ENCODE measurements around the gene PHLDB1.

PHLDB1 gene

GRCh38 chr11:118622376-118623268, 15.2 kb downstream of the PHLDB1 start:
- DNase-seq = no peak

- DNase-seq = no peak
Observed at GRCh38 chr11:118623269-118623655, 15.8 kb downstream of the PHLDB1 start.

GRCh38 chr11:118625036-118625690, 17.7 kb downstream of the PHLDB1 start:
- DNase-seq = no peak

- DNase-seq = no peak
Observed at GRCh38 chr11:118625976-118626375, 18.6 kb downstream of the PHLDB1 start.

GRCh38 chr11:118627566-118627965, 20.2 kb downstream of the PHLDB1 start:
- no peak for DNase-seq

GRCh38 chr11:118628031-118628430, 20.6 kb downstream of the PHLDB1 start:
- DNase-seq = no peak

GRCh38 chr11:118628432-118628831, 21.0 kb downstream of the PHLDB1 start:
- DNase-seq = no peak

- no peak for DNase-seq
Observed at GRCh38 chr11:118628861-118629549, 21.6 kb downstream of the PHLDB1 start.

GRCh38 chr11:118629761-118630661, 22.6 kb downstream of the PHLDB1 start:
- no peak for DNase-seq

GRCh38 chr11:118631142-118631909, 23.9 kb downstream of the PHLDB1 start:
- DNase-seq = no peak

GRCh38 chr11:118632577-118633318, 25.3 kb downstream of the PHLDB1 start:
- DNase-seq = no peak

GRCh38 chr11:118633319-118633690, 25.9 kb downstream of the PHLDB1 start:
- DNase-seq = no peak

- no peak for DNase-seq
Observed at GRCh38 chr11:118633979-118634378, 26.6 kb downstream of the PHLDB1 start.

GRCh38 chr11:118634431-118635236, 27.2 kb downstream of the PHLDB1 start:
- no peak for DNase-seq

- DNase-seq = no peak
Observed at GRCh38 chr11:118635237-118635591, 27.8 kb downstream of the PHLDB1 start.

- no peak for DNase-seq
Observed at GRCh38 chr11:118635642-118636041, 28.2 kb downstream of the PHLDB1 start.

- DNase-seq = no peak
Observed at GRCh38 chr11:118636569-118637290, 29.3 kb downstream of the PHLDB1 start.

- no peak for DNase-seq
Observed at GRCh38 chr11:118638726-118639125, 31.3 kb downstream of the PHLDB1 start.

- DNase-seq = no peak
Observed at GRCh38 chr11:118639899-118640298, 32.5 kb downstream of the PHLDB1 start.
